HL-60 (cell line): ENCODE data around the gene GALNT17.

Experiments
- DNase-seq, 2 experiments: peaks; one replicate each; pipeline ENCODE4 v3.0.0-alpha.2; 2010 to 2020; ENCODE audit warnings: low read depth in 1 of 2, low spot score in 1 of 2
- H3K27ac ChIP-seq: fragments of 250-450 bp; sonication (Bioruptor Pico); replicated peaks from 2 replicates; pipeline ENCODE4 v1.5.1; 2020; ENCODE audit warnings: mild to moderate bottlenecking, moderate library complexity
- H3K27me3 ChIP-seq: fragments of 250-450 bp; sonication (Bioruptor Pico); 2 replicates; pipeline ENCODE4 v1.5.1; 2021; ENCODE audit warnings: mild to moderate bottlenecking, moderate library complexity; ENCODE audit not compliant: insufficient read depth, poor library complexity, severe bottlenecking
- H3K4me3 ChIP-seq: replicated peaks from 2 replicates; pipeline ENCODE4 v1.5.1; 2011; ENCODE audit warnings: mild to moderate bottlenecking, control low read depth, low read length; ENCODE audit not compliant: insufficient read depth
- CTCF ChIP-seq: IDR thresholded peaks from one replicate; pipeline ENCODE4 v1.5.1; 2011; ENCODE audit warnings: low read length, control low read depth, inconsistent platforms; ENCODE audit not compliant: insufficient read depth
- GABPA ChIP-seq: IDR thresholded peaks from 2 replicates; pipeline ENCODE4 v1.6.1; 2012; ENCODE audit warnings: low read depth
- POLR2AphosphoS5 ChIP-seq: IDR thresholded peaks from 2 replicates; pipeline ENCODE4 v1.6.1; 2012; ENCODE audit warnings: low read depth
- REST ChIP-seq: IDR thresholded peaks from 2 replicates; pipeline ENCODE4 v1.6.1; 2012; ENCODE audit warnings: low read depth; ENCODE audit not compliant: insufficient replicate concordance
- SPI1 ChIP-seq: IDR thresholded peaks from 2 replicates; pipeline ENCODE4 v1.6.1; 2012; ENCODE audit warnings: low read depth, mild to moderate bottlenecking, borderline replicate concordance

GALNT17 gene

DNA sequence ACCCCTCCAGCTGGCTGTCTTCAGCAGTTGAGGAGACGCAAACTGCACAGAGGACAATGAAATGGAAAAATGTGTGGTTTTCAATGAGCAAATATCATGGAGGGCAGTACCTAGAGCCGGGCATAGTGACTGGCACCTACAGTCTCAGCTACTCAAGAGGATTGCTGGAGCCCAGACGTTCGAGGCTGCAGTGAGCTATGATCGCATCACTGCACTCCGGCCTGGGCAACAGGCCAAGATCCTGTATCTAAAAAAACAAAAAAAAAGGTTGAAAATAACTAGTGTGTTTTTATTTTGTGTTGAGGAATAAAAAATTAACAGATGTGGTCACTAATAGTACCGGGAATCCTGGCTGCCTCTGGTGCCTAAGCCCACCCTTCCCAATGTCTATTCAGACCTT is 345.5 kb downstream of the GALNT17 start:
- DNase-seq: no peak
- Histone ChIP-seq H3K4me3 (no peak overlapping the region), H3K27me3 (no peaks in the 10 kb centered on the region), H3K27ac (no peak overlapping the region)
- no peak for TF ChIP-seq REST
- no peak for TF ChIP-seq CTCF
- no peak for TF ChIP-seq SPI1
- no peak for TF ChIP-seq POLR2AphosphoS5
- no peak for TF ChIP-seq GABPA

DNA sequence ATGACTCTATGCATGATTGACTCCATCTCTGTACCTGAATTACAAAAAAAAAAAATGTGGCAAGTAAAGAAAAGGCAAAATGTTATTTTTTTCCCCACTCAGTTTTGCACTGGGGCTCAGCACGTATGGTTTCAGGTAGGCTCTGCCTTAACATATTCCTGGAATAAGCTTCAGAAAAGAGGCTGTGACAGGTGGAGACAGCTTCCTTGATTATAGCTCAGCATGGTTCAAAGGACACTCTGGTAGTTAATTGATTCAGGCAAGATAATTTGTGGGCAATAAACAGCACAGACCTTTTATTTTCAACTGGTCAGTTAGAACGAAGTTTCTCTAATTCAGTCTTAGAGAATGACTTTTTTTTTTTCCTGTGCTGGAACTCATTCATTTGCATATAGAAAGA is 347.3 kb downstream of the GALNT17 start:
- DNase-seq: no peak
- no peak overlapping the region for H3K27ac ChIP-seq

DNA sequence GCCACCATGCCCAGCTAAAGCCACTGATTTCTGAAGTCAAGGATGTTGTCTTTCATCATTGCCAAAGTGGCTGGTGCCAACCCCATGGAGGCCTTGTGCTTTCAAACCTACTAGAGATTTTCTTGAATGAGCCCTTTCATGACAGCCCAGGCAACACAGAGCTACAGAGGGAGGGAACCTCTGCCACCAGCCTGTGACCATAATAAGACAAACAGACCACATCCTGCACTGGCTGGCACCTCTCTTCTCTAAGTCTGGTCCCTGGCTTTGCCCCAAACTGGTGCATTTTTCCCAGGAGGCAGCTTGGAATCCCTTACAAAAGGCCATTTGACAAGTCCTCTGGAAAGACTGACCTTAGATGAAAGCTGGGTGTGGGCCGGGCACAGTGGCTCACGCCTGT is 348.8 kb downstream of the GALNT17 start:
- no peaks in the 10 kb centered on the region for H3K27me3 ChIP-seq
- TF ChIP-seq SPI1 (no peak), GABPA (no peak), POLR2AphosphoS5 (no peak), CTCF (no peak), REST (no peak)
- H3K27ac ChIP-seq: no peak overlapping the region
- no peak for DNase-seq
- no peak overlapping the region for H3K4me3 ChIP-seq

More for the DNA sequence above, 347.3 kb downstream of the GALNT17 start:
- Histone ChIP-seq H3K27me3 (no peaks in the 10 kb centered on the region), H3K4me3 (no peak overlapping the region)
- TF ChIP-seq CTCF (no peak), SPI1 (no peak), REST (no peak), POLR2AphosphoS5 (no peak), GABPA (no peak)
